ENCODE data around the gene DEPDC5. TPM values are rescaled to one million over a fixed set of nuclear protein-coding genes. Genes with fewer than 3 reads are reported as not detected.

Gene DEPDC5
- total RNA-seq, 2 donors from 2014 or later = 31.9 to 43.2 TPM

DNA sequence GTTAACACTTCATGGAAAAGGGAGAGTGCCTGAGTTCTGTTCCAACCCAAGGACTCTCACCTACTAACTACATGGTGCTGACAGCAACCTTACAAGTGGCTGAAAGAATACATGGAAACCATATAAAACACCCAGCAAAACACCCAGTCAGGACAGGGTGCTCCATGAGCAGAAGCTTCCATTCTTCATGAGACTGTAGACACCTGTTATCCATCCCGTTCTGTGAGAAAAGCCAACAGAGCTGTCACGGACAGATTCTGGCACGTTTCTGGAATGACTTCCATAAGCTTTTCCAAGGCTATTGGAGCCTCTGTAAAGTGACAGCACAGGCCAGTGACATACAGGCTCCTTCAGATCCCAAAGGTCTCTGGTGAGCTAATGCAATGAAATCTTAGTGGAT, 27.1 kb upstream of the DEPDC5 start:
- 95 to 97% methylated on average over 3 of the region's 3 CpGs for WGBS, 2 experiments (ENCODE audit: insufficient coverage in 1 of 2, insufficient read length in 1 of 2)
- no peaks in the 10 kb centered on the region for H3K27me3 Mint-ChIP-seq (ENCODE audit: insufficient read depth)
- Histone ChIP-seq H3K27ac (ENCODE audit: low read depth, low read length) (no peak overlapping the region), H3K4me3 (ENCODE audit: low read length) (no peak overlapping the region), H3K9me3 (ENCODE audit: control insufficient read depth, low read length) (peaks cover 6% of the 10 kb centered on the region), H3K27me3 (ENCODE audit: control insufficient read depth, insufficient read depth, low read length, poor library complexity, severe bottlenecking) (no peaks in the 10 kb centered on the region), H3K9ac (ENCODE audit: extremely low read depth, low read length, poor library complexity, severe bottlenecking) (no peak overlapping the region), H3K36me3 (ENCODE audit: control insufficient read depth, insufficient read depth, low read length) (peaks cover 53% of the 10 kb centered on the region), H3K4me1 (ENCODE audit: control insufficient read depth, insufficient read depth, low read length) (no peaks in the 10 kb centered on the region)
- TF ChIP-seq, protein P1, sequence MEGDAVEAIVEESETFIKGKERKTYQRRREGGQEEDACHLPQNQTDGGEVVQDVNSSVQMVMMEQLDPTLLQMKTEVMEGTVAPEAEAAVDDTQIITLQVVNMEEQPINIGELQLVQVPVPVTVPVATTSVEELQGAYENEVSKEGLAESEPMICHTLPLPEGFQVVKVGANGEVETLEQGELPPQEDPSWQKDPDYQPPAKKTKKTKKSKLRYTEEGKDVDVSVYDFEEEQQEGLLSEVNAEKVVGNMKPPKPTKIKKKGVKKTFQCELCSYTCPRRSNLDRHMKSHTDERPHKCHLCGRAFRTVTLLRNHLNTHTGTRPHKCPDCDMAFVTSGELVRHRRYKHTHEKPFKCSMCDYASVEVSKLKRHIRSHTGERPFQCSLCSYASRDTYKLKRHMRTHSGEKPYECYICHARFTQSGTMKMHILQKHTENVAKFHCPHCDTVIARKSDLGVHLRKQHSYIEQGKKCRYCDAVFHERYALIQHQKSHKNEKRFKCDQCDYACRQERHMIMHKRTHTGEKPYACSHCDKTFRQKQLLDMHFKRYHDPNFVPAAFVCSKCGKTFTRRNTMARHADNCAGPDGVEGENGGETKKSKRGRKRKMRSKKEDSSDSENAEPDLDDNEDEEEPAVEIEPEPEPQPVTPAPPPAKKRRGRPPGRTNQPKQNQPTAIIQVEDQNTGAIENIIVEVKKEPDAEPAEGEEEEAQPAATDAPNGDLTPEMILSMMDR (conservative IDR thresholded peaks at IDR 0.05) = no peak
- H3K4me3 Mint-ChIP-seq = no peak overlapping the region
- no peak overlapping the region for H3K27ac Mint-ChIP-seq
- peaks cover 3% of the 10 kb centered on the region for H3K4me1 Mint-ChIP-seq
- no peak for DNase-seq
- H3K9me3 Mint-ChIP-seq = no peaks in the 10 kb centered on the region
- peaks cover 58% of the 10 kb centered on the region for H3K36me3 Mint-ChIP-seq (ENCODE audit: low read depth)

DNA sequence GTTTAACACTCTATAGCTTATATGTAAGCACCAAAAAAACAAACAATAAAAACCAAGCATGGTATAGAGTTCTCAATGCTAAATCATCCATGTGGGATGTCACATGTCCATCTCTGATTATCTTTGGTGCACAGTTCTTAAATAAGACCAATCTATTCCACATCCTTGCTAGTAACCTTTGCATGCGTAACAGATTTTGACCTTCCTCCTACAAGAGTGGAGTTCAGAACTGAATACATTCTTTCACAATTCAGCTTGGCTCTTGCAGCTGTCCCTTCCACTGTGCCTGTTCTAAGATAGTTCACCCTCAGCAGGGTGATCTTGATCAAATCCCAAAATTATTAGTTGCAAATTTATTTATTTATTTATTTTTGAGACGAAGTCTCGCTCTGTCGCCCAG, 25.0 kb upstream of the DEPDC5 start:
- peaks cover 55% of the 10 kb centered on the region for H3K36me3 ChIP-seq (ENCODE audit: control insufficient read depth, insufficient read depth, low read length)
- peaks cover 3% of the 10 kb centered on the region for H3K4me1 Mint-ChIP-seq
- WGBS, 2 experiments (ENCODE audit: insufficient coverage in 1 of 2, insufficient read length in 1 of 2) = 98 to 99% methylated on average over 4 of the region's 4 CpGs

DNA sequence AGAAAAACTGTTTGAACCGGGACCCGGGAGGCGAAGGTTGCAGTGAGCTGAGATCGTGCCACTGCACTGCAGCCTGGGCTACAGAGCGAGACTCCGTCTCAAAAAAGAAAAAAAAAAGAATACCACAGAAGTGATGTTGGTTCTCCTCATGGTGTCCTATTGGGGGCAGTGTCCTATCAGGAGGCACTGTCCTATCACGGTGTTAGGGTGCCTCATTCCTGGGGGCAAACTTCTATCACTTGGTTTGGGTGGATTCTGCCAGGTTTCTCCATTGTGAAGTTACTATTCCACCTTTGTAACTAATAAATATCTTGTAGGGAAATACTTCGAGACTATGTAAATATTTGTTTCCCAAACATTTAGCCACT, 23.5 kb upstream of the DEPDC5 start:
- Mint-ChIP-seq H3K9me3 (no peaks in the 10 kb centered on the region), H3K27me3 (ENCODE audit: insufficient read depth) (no peaks in the 10 kb centered on the region), H3K4me1 (peaks cover 3% of the 10 kb centered on the region), H3K36me3 (ENCODE audit: low read depth) (peaks cover 44% of the 10 kb centered on the region), H3K27ac (no peak overlapping the region), H3K4me3 (no peak overlapping the region)
- WGBS, 2 experiments (ENCODE audit: insufficient coverage in 1 of 2, insufficient read length in 1 of 2) = 92 to 93% methylated on average over 6 to 8 of the region's 8 CpGs
- Histone ChIP-seq H3K36me3 (ENCODE audit: control insufficient read depth, insufficient read depth, low read length) (peaks cover 49% of the 10 kb centered on the region), H3K27me3 (ENCODE audit: control insufficient read depth, insufficient read depth, low read length, poor library complexity, severe bottlenecking) (no peaks in the 10 kb centered on the region), H3K27ac (ENCODE audit: low read depth, low read length) (no peak overlapping the region), H3K4me1 (ENCODE audit: control insufficient read depth, insufficient read depth, low read length) (no peaks in the 10 kb centered on the region), H3K9ac (ENCODE audit: extremely low read depth, low read length, poor library complexity, severe bottlenecking) (no peak overlapping the region), H3K4me3 (ENCODE audit: low read length) (no peak overlapping the region), H3K9me3 (ENCODE audit: control insufficient read depth, low read length) (no peaks in the 10 kb centered on the region)
- DNase-seq = no peak
- TF ChIP-seq, protein P1 (conservative IDR thresholded peaks at IDR 0.05) = peak; percentile 68

More for the DNA sequence above, 25.0 kb upstream of the DEPDC5 start:
- Mint-ChIP-seq H3K27me3 (ENCODE audit: insufficient read depth) (no peaks in the 10 kb centered on the region), H3K4me3 (no peak overlapping the region), H3K9me3 (no peaks in the 10 kb centered on the region), H3K27ac (no peak overlapping the region), H3K36me3 (ENCODE audit: low read depth) (peaks cover 46% of the 10 kb centered on the region)
- H3K4me3 ChIP-seq (ENCODE audit: low read length) = no peak overlapping the region
- H3K9me3 ChIP-seq (ENCODE audit: control insufficient read depth, low read length) = peaks cover 6% of the 10 kb centered on the region
- H3K27ac ChIP-seq (ENCODE audit: low read depth, low read length) = no peak overlapping the region
- DNase-seq = no peak
- H3K27me3 ChIP-seq (ENCODE audit: control insufficient read depth, insufficient read depth, low read length, poor library complexity, severe bottlenecking) = no peaks in the 10 kb centered on the region
- TF ChIP-seq, protein P1 (conservative IDR thresholded peaks at IDR 0.05) = no peak
- H3K9ac ChIP-seq (ENCODE audit: extremely low read depth, low read length, poor library complexity, severe bottlenecking) = no peak overlapping the region
- no peaks in the 10 kb centered on the region for H3K4me1 ChIP-seq (ENCODE audit: control insufficient read depth, insufficient read depth, low read length)
